Bronchial epithelial cell (primary cell): ENCODE measurements around the gene LRGUK. TPM values are rescaled to one million over a fixed set of nuclear protein-coding genes. Genes with fewer than 3 reads are reported as not detected.
"Not testable (repeated sequence)": the region's sequence is repeated elsewhere in the genome, so short reads cannot be mapped to it uniquely, and the experiment has no call there.

Experiments
- DNase-seq: peaks from one replicate; pipeline ENCODE4 v3.0.0-alpha.2; 2010; ENCODE audit warnings: low read depth
- FAIRE-seq: peaks from 2 replicates; lab custom pipeline; 2011; peaks lifted over from hg19 to GRCh38; lab: Jason Lieb, UNC
- H3K27me3 ChIP-seq: 2 replicates; pipeline ENCODE4 v1.5.1; 2011; ENCODE audit warnings: low read length; ENCODE audit not compliant: control insufficient read depth, insufficient read depth
- H3K36me3 ChIP-seq: 2 replicates; pipeline ENCODE4 v1.5.1; 2011; ENCODE audit warnings: low read length; ENCODE audit not compliant: control insufficient read depth, insufficient read depth
- H3K4me3 ChIP-seq: 2 replicates; pipeline ENCODE4 v1.5.1; 2011; ENCODE audit warnings: mild to moderate bottlenecking, low read depth, low read length, control low read depth
- total RNA-seq: library from RNA; depleted of rRNA; stranded (reverse); fragments of >200 nt; gene quantifications from 2 replicates; pipeline ENCODE4 v1.2.1, GENCODE V29; 2014
- TF ChIP-seq, protein P1 (sequence below): IDR thresholded peaks from 2 replicates; pipeline ENCODE4 v1.5.1; 2011; ENCODE audit warnings: mild to moderate bottlenecking, moderate library complexity, low read length, control low read depth, inconsistent platforms; ENCODE audit not compliant: insufficient read depth, severe bottlenecking

LRGUK gene
- total RNA-seq, 1 donor from 2014 or later = under 0.01 TPM

DNA sequence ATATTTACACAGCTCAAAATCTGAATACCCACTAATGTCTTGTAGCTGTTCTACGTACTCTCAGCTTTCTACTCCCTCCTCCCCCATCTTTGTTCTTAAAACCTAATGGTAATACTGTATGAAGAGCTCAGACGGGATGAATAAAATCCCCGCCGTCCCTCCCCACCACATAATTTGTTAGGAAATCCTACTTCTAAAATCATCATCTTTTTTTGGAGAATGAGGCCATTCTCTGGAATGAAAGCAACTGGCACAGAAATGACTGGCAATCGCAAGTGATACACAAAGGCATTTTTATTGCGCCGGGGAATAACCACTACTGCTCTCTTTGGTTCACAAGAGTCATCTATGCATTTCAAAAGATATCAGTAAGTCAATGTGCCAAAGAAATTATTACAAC, 162.3 kb downstream of the LRGUK start:
- H3K4me3 ChIP-seq = no peak overlapping the region
- TF ChIP-seq, protein P1, sequence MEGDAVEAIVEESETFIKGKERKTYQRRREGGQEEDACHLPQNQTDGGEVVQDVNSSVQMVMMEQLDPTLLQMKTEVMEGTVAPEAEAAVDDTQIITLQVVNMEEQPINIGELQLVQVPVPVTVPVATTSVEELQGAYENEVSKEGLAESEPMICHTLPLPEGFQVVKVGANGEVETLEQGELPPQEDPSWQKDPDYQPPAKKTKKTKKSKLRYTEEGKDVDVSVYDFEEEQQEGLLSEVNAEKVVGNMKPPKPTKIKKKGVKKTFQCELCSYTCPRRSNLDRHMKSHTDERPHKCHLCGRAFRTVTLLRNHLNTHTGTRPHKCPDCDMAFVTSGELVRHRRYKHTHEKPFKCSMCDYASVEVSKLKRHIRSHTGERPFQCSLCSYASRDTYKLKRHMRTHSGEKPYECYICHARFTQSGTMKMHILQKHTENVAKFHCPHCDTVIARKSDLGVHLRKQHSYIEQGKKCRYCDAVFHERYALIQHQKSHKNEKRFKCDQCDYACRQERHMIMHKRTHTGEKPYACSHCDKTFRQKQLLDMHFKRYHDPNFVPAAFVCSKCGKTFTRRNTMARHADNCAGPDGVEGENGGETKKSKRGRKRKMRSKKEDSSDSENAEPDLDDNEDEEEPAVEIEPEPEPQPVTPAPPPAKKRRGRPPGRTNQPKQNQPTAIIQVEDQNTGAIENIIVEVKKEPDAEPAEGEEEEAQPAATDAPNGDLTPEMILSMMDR = no peak
- no peaks in the 10 kb centered on the region for H3K27me3 ChIP-seq
- H3K36me3 ChIP-seq = no peaks in the 10 kb centered on the region
- DNase-seq (no peak), FAIRE-seq (no peak)

DNA sequence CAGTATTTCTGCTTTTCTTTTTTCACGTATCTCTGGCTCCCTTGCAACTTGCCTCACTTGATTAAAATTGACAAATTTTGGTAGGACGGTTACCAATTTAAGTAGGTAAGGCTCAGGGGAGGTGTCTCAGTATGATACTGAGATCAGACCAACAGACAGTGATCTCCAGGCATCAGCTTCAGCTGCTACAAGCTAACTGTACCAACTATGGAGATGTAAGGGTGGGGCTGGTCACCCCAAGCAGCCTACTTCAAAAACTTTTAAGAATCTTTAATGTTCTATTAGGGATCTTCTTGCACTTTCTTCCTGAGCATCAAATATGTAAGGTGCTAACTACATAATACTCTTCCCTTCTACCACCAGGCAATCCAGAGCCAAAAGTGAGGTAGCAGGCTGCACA, 162.7 kb downstream of the LRGUK start:
- no peak for FAIRE-seq
- TF ChIP-seq, protein P1 = no peak

DNA sequence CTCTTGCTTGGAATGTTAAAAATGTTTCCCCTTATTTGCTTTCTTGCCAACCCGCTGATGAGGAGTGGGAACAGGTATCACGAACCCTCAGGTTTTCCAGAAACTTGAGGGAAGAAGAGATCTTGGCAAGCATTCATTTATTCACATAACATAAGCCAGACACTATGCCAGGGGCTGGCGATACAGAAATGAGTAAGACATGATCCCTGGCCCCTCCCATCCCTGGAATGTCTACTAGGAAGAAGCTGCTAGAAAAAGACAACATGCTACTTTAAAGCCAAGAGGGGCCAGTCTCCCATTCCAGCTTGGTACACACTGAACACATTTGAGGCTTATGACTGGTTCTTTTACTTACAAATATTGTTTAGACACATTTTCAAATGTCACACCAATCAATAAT, 163.1 kb downstream of the LRGUK start:
- Histone ChIP-seq H3K36me3 (peaks cover 2% of the 10 kb centered on the region), H3K4me3 (no peak overlapping the region), H3K27me3 (no peaks in the 10 kb centered on the region)
- TF ChIP-seq, protein P1 = no peak
- no peak for FAIRE-seq
- DNase-seq = peak; percentile 76

More for the DNA sequence above, 162.7 kb downstream of the LRGUK start:
- peaks cover 2% of the 10 kb centered on the region for H3K36me3 ChIP-seq
- no peak for DNase-seq
- H3K27me3 ChIP-seq = no peaks in the 10 kb centered on the region
- no peak overlapping the region for H3K4me3 ChIP-seq

DNA sequence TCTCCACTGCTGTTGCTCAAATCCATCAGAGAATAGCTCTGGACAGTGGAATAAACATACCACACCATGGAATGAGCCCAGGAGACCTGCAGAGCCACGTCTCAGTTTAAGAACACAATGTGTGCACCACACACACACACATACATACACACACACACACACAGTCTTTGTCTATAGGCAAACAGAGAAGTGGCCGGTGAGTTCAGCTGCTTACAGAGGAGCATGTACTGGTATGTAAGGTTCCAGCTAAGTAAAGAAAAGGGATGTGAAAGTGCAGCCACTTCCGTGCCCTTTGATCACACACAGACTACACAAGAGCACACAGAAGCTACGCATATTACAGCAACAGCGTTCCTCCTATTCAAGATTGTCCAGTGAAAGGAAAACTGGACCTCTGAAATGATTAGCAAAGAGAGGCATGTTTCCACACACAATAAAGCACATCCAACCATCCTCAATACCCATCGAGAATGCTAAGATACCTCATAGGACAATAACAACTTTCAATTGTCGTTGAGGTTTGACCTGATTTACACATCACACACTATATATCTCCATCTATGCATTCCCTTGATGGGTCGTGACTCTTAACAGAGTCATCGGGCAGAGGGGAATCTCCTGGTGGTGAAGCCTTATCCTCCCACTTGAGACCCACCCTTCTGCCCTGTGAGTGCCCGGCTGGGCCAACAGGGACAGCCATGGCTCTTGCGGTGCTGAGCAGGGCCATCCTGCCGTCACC, 166.0 kb downstream of the LRGUK start:
- Histone ChIP-seq H3K27me3 (no peaks in the 10 kb centered on the region), H3K4me3 (no peak overlapping the region), H3K36me3 (peaks cover 2% of the 10 kb centered on the region)
- TF ChIP-seq, protein P1 = no peak
- DNase-seq (no peak), FAIRE-seq (peak; percentile 91)

DNA sequence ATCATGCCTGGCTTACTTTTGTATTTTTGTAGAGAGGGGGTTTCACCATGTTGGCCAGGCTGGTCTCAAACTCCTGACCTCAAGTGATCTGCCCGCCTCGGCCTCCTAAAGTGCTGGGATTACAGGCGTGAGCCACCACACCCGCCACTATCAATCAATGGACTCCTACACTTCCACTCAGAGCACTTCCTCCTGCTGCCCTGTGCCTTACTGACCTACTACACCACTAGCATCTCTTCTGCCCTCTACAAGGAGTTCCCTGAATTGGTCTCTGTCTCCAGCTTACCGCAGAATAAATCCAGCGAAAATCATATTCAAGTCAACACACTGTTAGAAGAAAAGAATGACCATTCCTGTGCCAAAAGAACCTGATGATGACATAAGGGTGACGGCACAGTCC, 168.8 kb downstream of the LRGUK start:
- not testable (repeated sequence) for H3K27me3 ChIP-seq, DNase-seq, H3K4me3 ChIP-seq, FAIRE-seq, H3K36me3 ChIP-seq

DNA sequence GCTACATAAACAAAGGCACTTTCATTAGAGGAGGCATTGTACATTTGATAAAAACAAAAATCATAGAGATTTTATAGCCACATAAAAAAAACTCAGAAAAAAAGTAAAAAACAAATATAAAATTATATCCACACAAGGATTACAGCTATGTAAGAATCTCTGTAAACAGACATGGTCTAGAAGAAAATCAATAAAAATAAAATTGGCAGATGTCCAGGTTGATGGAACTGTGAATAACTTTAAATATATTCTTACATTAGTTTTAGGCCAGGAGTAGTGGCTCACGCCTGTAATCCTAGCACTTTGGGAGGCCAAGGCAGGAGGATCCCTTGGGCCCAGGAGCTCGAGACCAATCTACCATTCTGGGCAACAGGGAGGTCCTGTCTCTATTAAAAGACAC, 170.3 kb downstream of the LRGUK start:
- TF ChIP-seq, protein P1 = no peak
- no peak for FAIRE-seq

More for the DNA sequence above, 170.3 kb downstream of the LRGUK start:
- no peak for DNase-seq
- no peak overlapping the region for H3K4me3 ChIP-seq
- no peaks in the 10 kb centered on the region for H3K27me3 ChIP-seq
- peaks cover 2% of the 10 kb centered on the region for H3K36me3 ChIP-seq
